LNCAP (cell line): ENCODE measurements around the gene RPL34.

Experiments used
- TF ChIP-seq, protein P1 (sequence below): fragments of 450-650 bp; IDR thresholded peaks from 2 replicates; pipeline ENCODE4 v1.5.1; 2017; ENCODE audit warnings: mild to moderate bottlenecking

The RPL34 gene

DNA sequence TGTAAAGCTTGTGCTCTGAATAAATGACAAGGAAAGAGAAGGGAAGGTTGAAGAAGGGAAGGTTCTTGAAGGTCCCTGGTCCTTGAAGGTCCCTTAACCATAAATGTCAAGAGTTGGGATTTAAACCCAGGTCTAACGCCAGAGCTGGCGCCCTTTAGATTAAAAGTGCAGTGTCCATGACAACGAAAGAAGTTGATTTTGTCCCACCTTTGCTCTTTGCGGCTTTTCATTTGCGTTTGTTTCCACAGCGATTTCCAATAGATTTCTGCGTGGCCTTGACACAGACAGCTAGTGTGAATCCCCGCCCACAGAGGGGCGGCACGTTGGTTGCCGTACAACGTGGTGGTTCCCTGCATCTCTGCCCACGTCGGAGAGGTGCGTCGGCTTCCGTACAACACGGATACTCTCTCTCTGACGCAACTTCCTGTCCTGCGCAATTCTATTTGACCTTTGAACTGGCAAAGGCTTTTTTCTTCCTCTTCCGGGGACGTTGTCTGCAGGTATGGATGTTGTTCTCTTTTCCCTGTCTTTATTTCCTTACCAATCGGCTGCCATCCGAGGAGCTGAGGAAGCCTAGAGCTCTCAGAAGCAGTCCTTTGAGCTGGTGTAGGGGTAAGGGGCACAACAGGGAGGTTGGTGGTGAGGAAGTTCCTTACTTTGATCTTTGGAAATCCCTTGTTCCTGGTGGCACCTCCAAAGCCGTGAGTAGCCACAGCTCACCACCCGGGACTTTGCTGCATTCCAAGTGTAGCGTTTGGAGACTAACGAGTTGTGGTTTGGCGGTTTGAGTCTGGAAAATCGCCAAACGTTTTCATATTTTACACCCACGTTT, at the start of gene RPL34:
Gene RPL34 (plus strand): TSS at position 476 of the 832 bp plus-strand sequence. CDS start 1,384 bp downstream, outside the sequence.
- TF ChIP-seq, protein P1, sequence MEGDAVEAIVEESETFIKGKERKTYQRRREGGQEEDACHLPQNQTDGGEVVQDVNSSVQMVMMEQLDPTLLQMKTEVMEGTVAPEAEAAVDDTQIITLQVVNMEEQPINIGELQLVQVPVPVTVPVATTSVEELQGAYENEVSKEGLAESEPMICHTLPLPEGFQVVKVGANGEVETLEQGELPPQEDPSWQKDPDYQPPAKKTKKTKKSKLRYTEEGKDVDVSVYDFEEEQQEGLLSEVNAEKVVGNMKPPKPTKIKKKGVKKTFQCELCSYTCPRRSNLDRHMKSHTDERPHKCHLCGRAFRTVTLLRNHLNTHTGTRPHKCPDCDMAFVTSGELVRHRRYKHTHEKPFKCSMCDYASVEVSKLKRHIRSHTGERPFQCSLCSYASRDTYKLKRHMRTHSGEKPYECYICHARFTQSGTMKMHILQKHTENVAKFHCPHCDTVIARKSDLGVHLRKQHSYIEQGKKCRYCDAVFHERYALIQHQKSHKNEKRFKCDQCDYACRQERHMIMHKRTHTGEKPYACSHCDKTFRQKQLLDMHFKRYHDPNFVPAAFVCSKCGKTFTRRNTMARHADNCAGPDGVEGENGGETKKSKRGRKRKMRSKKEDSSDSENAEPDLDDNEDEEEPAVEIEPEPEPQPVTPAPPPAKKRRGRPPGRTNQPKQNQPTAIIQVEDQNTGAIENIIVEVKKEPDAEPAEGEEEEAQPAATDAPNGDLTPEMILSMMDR: no peak

DNA sequence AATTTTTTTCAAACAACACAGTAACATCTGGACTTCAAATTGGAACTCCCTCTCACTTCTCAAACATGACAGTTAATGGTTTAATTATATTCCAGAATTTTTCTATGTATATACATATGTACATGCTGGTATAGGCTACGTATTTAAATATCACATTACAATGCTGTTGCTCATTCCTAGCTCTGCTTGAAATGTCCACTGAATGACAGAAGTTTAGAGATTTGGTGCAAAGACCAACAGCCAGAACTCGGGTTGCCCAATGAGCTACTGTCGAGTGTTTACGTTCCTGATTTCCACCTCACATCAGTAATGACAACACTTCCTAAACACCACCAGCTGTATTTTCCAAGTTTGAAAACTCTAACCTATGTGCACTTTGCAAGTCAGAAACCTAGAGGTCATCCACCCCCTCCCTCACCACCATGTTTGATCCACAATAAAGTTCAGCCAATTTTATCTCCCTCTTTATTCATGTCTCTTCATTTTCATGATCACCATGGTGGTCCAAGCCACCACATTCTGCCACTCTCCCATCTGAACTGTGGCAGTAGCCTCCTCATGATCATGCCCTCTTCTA, 49.3 kb upstream of the RPL34 start:
- TF ChIP-seq, protein P1: no peak

DNA sequence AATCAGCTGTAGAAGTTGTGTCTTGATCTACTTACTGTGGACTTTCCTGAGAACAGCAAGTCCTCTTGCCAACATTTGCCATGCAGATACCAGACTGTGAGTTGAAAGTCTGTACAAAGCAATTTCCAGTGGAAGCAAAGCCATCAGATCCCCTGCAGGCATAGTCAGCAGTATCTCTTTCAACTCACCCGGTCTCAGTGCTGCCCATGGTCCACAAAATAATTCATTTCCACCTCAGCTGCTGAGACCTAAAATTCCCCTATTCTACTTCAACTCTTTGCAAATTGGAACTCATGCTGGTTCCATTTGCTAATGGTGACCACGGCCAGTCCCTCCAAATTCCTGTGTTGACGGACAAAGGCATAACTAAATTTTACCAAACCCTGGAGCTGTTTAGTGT, 46.0 kb upstream of the RPL34 start:
- TF ChIP-seq, protein P1: no peak

DNA sequence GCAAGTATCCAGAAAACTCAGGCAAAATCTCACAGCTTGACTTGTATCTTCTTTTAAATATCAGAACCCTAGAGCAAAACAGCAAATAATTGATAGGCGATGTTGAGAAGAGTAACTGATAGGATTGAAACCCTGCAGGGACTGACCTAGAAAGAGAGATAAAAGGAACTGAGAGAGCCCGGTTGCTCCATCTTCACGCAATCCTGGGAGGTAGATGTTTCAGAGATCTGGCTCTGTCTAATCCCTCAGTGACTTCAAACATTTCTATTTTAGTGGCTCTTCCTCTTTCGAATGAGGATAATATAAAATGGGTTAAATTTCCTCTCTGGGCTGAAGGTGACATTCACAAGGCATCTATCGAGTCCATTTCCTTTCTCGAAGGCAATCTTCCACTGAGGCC, 39.3 kb upstream of the RPL34 start:
- TF ChIP-seq, protein P1: no peak

DNA sequence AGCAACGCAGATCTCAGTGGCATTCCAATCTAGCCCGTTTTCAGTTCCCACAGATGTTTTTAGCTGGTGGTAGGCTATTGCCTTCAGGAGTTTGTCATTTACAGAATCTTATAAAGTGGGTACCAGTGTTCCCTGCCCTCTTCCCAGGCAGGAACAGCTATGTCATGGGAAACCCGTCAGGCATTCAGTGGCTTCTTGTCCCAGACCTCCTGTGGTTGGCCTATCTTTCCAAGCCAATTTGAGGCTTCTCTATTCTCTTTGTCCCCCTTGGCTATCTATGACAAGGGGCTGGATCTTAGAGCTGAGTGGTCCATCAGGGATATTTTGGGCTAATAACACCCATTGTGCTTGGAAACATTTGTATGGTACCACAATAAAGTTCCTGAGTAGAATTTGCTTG, 33.6 kb upstream of the RPL34 start:
- TF ChIP-seq, protein P1: no peak

DNA sequence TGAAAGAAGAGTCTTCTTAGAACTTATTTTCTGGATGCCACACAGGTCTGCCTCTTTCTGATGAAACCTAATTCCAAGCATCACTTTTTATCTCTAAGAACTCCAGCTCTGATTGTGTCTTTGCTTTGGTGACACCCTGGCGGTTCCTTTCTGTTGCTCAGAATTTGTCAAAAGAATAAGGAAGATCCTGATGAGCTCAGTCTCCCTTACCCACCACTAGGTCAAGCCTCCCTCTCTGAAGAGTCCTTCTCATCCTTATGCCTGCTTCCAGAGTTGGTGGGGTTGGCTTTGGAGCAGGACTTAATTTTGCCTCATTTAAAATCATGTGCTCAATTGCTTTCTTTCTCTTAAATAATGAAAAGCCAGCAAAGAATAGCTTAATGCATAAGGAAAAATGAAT, 31.5 kb upstream of the RPL34 start:
- TF ChIP-seq, protein P1: no peak

DNA sequence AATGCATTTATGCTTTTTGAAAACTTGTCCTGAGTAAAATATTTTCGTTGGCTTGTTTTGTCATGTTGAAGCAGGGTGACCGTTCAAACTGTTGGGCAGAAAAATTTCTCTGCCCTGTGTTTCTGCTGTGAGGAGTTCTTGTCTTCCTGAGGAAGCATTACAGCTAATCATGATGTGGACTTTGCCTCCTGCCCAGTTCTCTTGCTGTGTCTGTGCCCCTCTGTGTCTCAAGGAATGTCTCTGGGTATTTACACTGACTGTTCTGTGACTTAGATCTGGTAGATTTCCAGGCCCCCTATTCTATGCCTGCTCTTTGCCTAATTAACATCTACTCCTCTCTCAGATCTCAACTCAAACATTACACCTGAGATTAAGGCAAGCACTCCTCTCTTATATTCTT, 30.4 kb upstream of the RPL34 start:
- TF ChIP-seq, protein P1: no peak
